Ovary (tissue), 3 donors: ENCODE results near the gene ARRB2.

ENCODE experiments used
- CTCF ChIP-seq, 3 donors: fragments of 450-650 bp in 2 of 3; fragments of 200-600 bp in 1 of 3; IDR thresholded peaks; one replicate each; pipeline versions ENCODE4 v1.5.1 to v1.8.0; 2016 to 2022; ENCODE audit warnings: antibody characterized with exemption in 3 of 3, mild to moderate bottlenecking in 1 of 3
- EP300 ChIP-seq: sonication (generic); formaldehyde crosslinking; IDR thresholded peaks from one replicate; pipeline ENCODE4 v1.6.1; 2017; ENCODE audit warnings: antibody characterized with exemption
- POLR2A ChIP-seq: fragments of 450-650 bp; IDR thresholded peaks from one replicate; pipeline ENCODE4 v1.6.1; 2017; ENCODE audit warnings: antibody characterized with exemption, mild to moderate bottlenecking, moderate library complexity
- donor health status: DM: no; HTN: no; CAD: no.

GRCh38 chr17:4679658-4680057 lies 30.8 kb upstream of the ARRB2 start:
- no peak for TF ChIP-seq CTCF (IDR thresholded peaks at IDR 0.05)
- no peak for TF ChIP-seq EP300
- TF ChIP-seq POLR2A = no peak
